SK-N-MC (cell line): ENCODE data around the gene PDK1.

Experiments
- EZH2 ChIP-seq: fragments of 200-600 bp; sonication (generic); IDR thresholded peaks from one replicate; pipeline ENCODE4 v1.6.1; 2017; ENCODE audit warnings: antibody characterized with exemption
- POLR2AphosphoS5 ChIP-seq: IDR thresholded peaks from 2 replicates; pipeline ENCODE4 v1.6.1; 2012; ENCODE audit warnings: mild to moderate bottlenecking, low read depth, low read length, borderline replicate concordance

- TF ChIP-seq EZH2 (no peak), POLR2AphosphoS5 (no peak)
These were observed 15.5 kb upstream of the PDK1 start for GRCh38 chr2:172540421-172540820.
